Cardiac septum (tissue), 1 donor: ENCODE measurements around the gene ADAMTSL3. TPM values are rescaled to one million over a fixed set of nuclear protein-coding genes. Genes with fewer than 3 reads are reported as not detected.

Experiments used
- total RNA-seq: library from RNA; stranded (reverse); fragmentation: NEBNext Ultra II Directional; extraction: Animal tissue kit (Norgen Biotek cat#: 25700); gene quantifications from one replicate; pipeline ENCODE4 v1.2.1, GENCODE V29; 2021
- donor health status: DM: no; HTN: no; CAD: no.

ADAMTSL3 gene
- total RNA-seq, 1 donor from 2014 or later = 9.8 TPM

Other genes starting within 250 kb of the ADAMTSL3 start
- gene SH3GL3, start 206.8 kb upstream of the ADAMTSL3 start, total RNA-seq = not detected